Endothelial cell of umbilical vein (primary cell): Measurements from ENCODE around the gene SWSAP1. TPM values are rescaled to one million over a fixed set of nuclear protein-coding genes. Genes with fewer than 3 reads are reported as not detected.
A peak's percentile ranks its signal among the peaks of the same experiment; 100 is the strongest.

Experiments used
- BruUV-seq: library from RNA; stranded (reverse); fragments of 400-500 nt; replicated peaks from 2 replicates; lab custom pipeline; 2021; lab: Mats Ljungman, UMichigan
- CTCF ChIA-PET: fragments of 300-600, 350-600 bp; sonication (Branson Sonifier 250); formaldehyde crosslinking; loops from one replicate; lab custom pipeline; 2021; ENCODE audit warnings: antibody characterized with exemption, inconsistent platforms; lab: Charles Lee
- POLR2A ChIA-PET: fragments of 300-600, 350-600 bp; sonication (Branson Sonifier 250); formaldehyde crosslinking; loops from one replicate; lab custom pipeline; 2021; ENCODE audit warnings: antibody characterized with exemption, inconsistent platforms; lab: Charles Lee
- DNase-seq: peaks from one replicate; pipeline ENCODE4 v3.0.0-alpha.2; 2011; ENCODE audit warnings: low read depth, low spot score
- FAIRE-seq: peaks from 2 replicates; lab custom pipeline; 2011; peaks lifted over from hg19 to GRCh38; lab: Jason Lieb, UNC
- H2AFZ ChIP-seq: 2 replicates; pipeline ENCODE4 v1.6.0; 2012; ENCODE audit warnings: low read depth, low read length, control low read depth, inconsistent platforms
- H3K27ac ChIP-seq: 2 replicates; pipeline ENCODE4 v1.5.1; 2011; ENCODE audit warnings: low read depth, mild to moderate bottlenecking, control low read depth, low read length, moderate library complexity; ENCODE audit not compliant: insufficient read depth
- H3K27me3 ChIP-seq, 2 experiments: 2 replicates each; pipeline versions ENCODE4 v1.6.0 to v1.6.1; 2011; ENCODE audit warnings: low read length in 2 of 2, mixed read lengths in 1 of 2; ENCODE audit not compliant: control insufficient read depth in 2 of 2, insufficient read depth in 2 of 2
- H3K36me3 ChIP-seq, 2 experiments: 2 replicates in 1 of 2; 3 replicates in 1 of 2; pipeline ENCODE4 v1.5.1; 2011; ENCODE audit warnings: low read length in 2 of 2, mild to moderate bottlenecking in 1 of 2, moderate library complexity in 1 of 2; ENCODE audit not compliant: control insufficient read depth in 2 of 2, insufficient read depth in 2 of 2; ENCODE audit errors: extremely low read depth in 1 of 2
- H3K4me1 ChIP-seq: 3 replicates; pipeline ENCODE4 v1.5.1; 2011; ENCODE audit warnings: mild to moderate bottlenecking, low read length; ENCODE audit not compliant: control insufficient read depth, insufficient read depth; ENCODE audit errors: extremely low read depth
- H3K4me2 ChIP-seq: 2 replicates; pipeline ENCODE4 v1.6.1; 2011; ENCODE audit warnings: low read length, control low read depth, mixed read lengths; ENCODE audit not compliant: insufficient read depth
- H3K4me3 ChIP-seq, 3 experiments: fragments of 200-600 bp in 1 of 3; sonication (generic), shearing (Covaris generic) in 1 of 3; replicated peaks in 1 of 3; 2 replicates each; pipeline ENCODE4 v1.5.1; 2011 to 2016; ENCODE audit warnings: control low read depth in 3 of 3, low read length in 3 of 3, mild to moderate bottlenecking in 2 of 3, inconsistent platforms in 1 of 3, low read depth in 1 of 3, moderate library complexity in 1 of 3; ENCODE audit not compliant: insufficient read depth in 1 of 3
- H3K79me2 ChIP-seq: 2 replicates; pipeline ENCODE4 v1.6.0; 2012; ENCODE audit warnings: low read length, inconsistent platforms; ENCODE audit not compliant: control insufficient read depth, insufficient read depth
- H3K9ac ChIP-seq: replicated peaks from 2 replicates; pipeline ENCODE3; 2011; ENCODE audit warnings: low read length, control low read depth; ENCODE audit not compliant: insufficient read depth; ENCODE audit errors: extremely low read depth
- H3K9me1 ChIP-seq: replicated peaks from 3 replicates; pipeline ENCODE4 v1.6.0; 2011; ENCODE audit warnings: mild to moderate bottlenecking, low read length; ENCODE audit not compliant: control insufficient read depth, insufficient read depth; ENCODE audit errors: extremely low read depth
- H3K9me3 ChIP-seq: replicated peaks from 2 replicates; pipeline ENCODE4 v1.5.1; 2012; ENCODE audit warnings: low read length, inconsistent platforms; ENCODE audit not compliant: control insufficient read depth, insufficient read depth
- H4K20me1 ChIP-seq: replicated peaks from 2 replicates; pipeline ENCODE3; 2011; ENCODE audit warnings: mild to moderate bottlenecking, low read length; ENCODE audit not compliant: control insufficient read depth, insufficient read depth; ENCODE audit errors: extremely low read depth
- CTCF ChIP-seq, 2 donors: IDR thresholded peaks; 1 replicate in 1 of 2; 2 replicates in 1 of 2; pipeline ENCODE4 v1.5.1; 2011; ENCODE audit warnings: low read length in 2 of 2, mild to moderate bottlenecking in 2 of 2, moderate library complexity in 2 of 2, control low read depth in 1 of 2, inconsistent platforms in 1 of 2, low read depth in 1 of 2; ENCODE audit not compliant: insufficient read depth in 1 of 2; ENCODE audit errors: extremely low read depth in 1 of 2
- EZH2 ChIP-seq: IDR thresholded peaks from 2 replicates; pipeline ENCODE4 v1.6.1; 2012; ENCODE audit warnings: borderline replicate concordance, low read depth, mild to moderate bottlenecking, moderate library complexity, low read length, inconsistent platforms; ENCODE audit not compliant: severe bottlenecking
- FOS ChIP-seq: IDR thresholded peaks from 2 replicates; pipeline ENCODE4 v1.6.1; 2011; ENCODE audit warnings: mild to moderate bottlenecking, low read length, moderate library complexity, borderline replicate concordance; ENCODE audit not compliant: insufficient read depth
- GATA2 ChIP-seq: IDR thresholded peaks from 2 replicates; pipeline ENCODE4 v1.7.0; 2011; ENCODE audit warnings: low read depth, mild to moderate bottlenecking, moderate library complexity, mixed read lengths, low read length; ENCODE audit not compliant: insufficient read length, insufficient read depth
- JUN ChIP-seq: IDR thresholded peaks from 2 replicates; pipeline ENCODE4 v1.6.1; 2011; ENCODE audit warnings: borderline replicate concordance, low read depth; ENCODE audit not compliant: insufficient read length, insufficient read depth
- MAX ChIP-seq: IDR thresholded peaks from 2 replicates; pipeline ENCODE4 v1.6.1; 2011; ENCODE audit not compliant: insufficient read depth, insufficient read length
- MYC ChIP-seq: IDR thresholded peaks from one replicate; pipeline ENCODE4 v1.6.1; 2011; ENCODE audit warnings: mild to moderate bottlenecking, low read depth, low read length
- POLR2A ChIP-seq: IDR thresholded peaks from 2 replicates; pipeline ENCODE4 v1.6.1; 2012; ENCODE audit warnings: low read depth, mild to moderate bottlenecking, control low read depth, low read length
- POLR2AphosphoS5 ChIP-seq: IDR thresholded peaks from 2 replicates; pipeline ENCODE4 v1.6.1; 2012; ENCODE audit warnings: low read depth, mild to moderate bottlenecking, control low read depth, low read length, moderate library complexity; ENCODE audit not compliant: insufficient read depth
- dilution Hi-C: fragments of 300-500 bp; cut with MboI; formaldehyde crosslinking; loops from one replicate; pipeline ENCODE4 v1.15.0; 2019; ENCODE audit warnings: low sequenced_read_pairs; ENCODE audit not compliant: extremely low pct_ligation_motif_present
- intact Hi-C: fragments of 100-400 bp; cut with micrococcal nuclease; formaldehyde crosslinking; loops from one replicate; pipeline ENCODE4 v1.10.0; 2022
- polyA plus RNA-seq, 4 experiments: library from polyadenylated mRNA; depleted of rRNA in 3 of 4; stranded (reverse) in 3 of 4; unstranded in 1 of 4; fragments of >200 nt; gene quantifications; 2 replicates each; pipeline versions ENCODE4 v1.2.1 to v1.2.3, GENCODE V29; 2011 to 2012; ENCODE audit warnings: missing spikeins in 1 of 4
- total RNA-seq: library from RNA; stranded (reverse); gene quantifications from 2 replicates; pipeline ENCODE4 v1.2.3, GENCODE V29; 2021

The SWSAP1 gene
- total and polyA plus RNA-seq, 2 donors (not counting 3 experiments of a cell fraction or from before 2014, with no cell fraction given), result 3.7 to 4.4 TPM

- Histone ChIP-seq H4K20me1 (no peaks in the 10 kb centered on the region), H3K4me1 (peaks cover 21% of the 10 kb centered on the region), H3K9ac (peak within 1 kb of the TSS; percentile 60), H3K9me3 (no peaks in the 10 kb centered on the region), H3K79me2 (no peaks in the 10 kb centered on the region), H3K36me3 (peaks cover 0 to 3% of the 10 kb centered on the region in 2 experiments), H3K4me3 (peak within 1 kb of the TSS; percentile 36 to 93 (median 72)), H2AFZ (peak within 1 kb of the TSS; percentile 82), H3K27me3 (no peaks in the 10 kb centered on the region), H3K4me2 (peak within 1 kb of the TSS; percentile 87), H3K27ac (peak within 1 kb of the TSS; percentile 48), H3K9me1 (no peaks in the 10 kb centered on the region)
- FAIRE-seq (peak; percentile 99), DNase-seq (peak; percentile 99)
- intact Hi-C loops (loop anchor here (1.0 kb wide), 3 partner anchors 9 to 89 kb away; partner anchors contain the start of genes ODAD3, PLPPR2 and PRKCSH), dilution Hi-C loops (no loop called here)
- BruUV-seq, result TSS peak; percentile 80
- no peak for TF ChIP-seq EZH2
- no peak for TF ChIP-seq GATA2
- peak; percentile 73 for TF ChIP-seq FOS
- no peak for TF ChIP-seq MYC
- TF ChIP-seq POLR2A, result peak; percentile 79
- TF ChIP-seq MAX, result peak; percentile 35
- no peak for TF ChIP-seq JUN
- no peak for TF ChIP-seq CTCF (IDR thresholded peaks at IDR 0.05; ENCODE audit: extremely low read depth in 1 of 2, insufficient read depth in 1 of 2, low read depth in 1 of 2, low read length in 2 of 2)
- peak; percentile 27 for TF ChIP-seq POLR2AphosphoS5
- POLR2A ChIA-PET, result interaction anchor here (0.6 kb wide), 2 partner anchors 35 to 220 kb away, joined by 3 to 4 read pairs; no protein-coding TSS in a partner anchor
- CTCF ChIA-PET, result interaction anchor here (0.8 to 2.1 kb wide), 9 partner anchors 14 to 136 kb away, joined by 3 to 14 read pairs (median 5); partner anchors contain the start of gene SWSAP1
Measured at GRCh38 chr19:11346104-11346940, 28.1 kb upstream of the SWSAP1 start, which contains the start of the genes CCDC159 and TMEM205. TSS of gene CCDC159 (plus strand) at chr19:11346519. CDS start at chr19:11346607, 88 bp downstream. TSS of gene TMEM205 (minus strand) at chr19:11346268. CDS start at chr19:11345619, 649 bp downstream.
